AG04450 (cell line): ENCODE data around the gene MCTP1. TPM values are rescaled to one million over a fixed set of nuclear protein-coding genes. Genes with fewer than 3 reads are reported as not detected.

ENCODE experiments used
- CTCF ChIA-PET: fragments of 300-600, 350-600 bp; formaldehyde crosslinking; extraction: SDS; loops from one replicate; lab custom pipeline; 2022; ENCODE audit warnings: antibody characterized with exemption, inconsistent platforms; lab: Charles Lee
- POLR2A ChIA-PET: fragments of 350-600 bp; formaldehyde crosslinking; extraction: SDS; loops from one replicate; lab custom pipeline; 2021; ENCODE audit warnings: antibody characterized with exemption, inconsistent platforms; lab: Yijun Ruan, JAX
- DNase-seq: peaks from one replicate; pipeline ENCODE4 v3.0.0-alpha.2; 2011; ENCODE audit warnings: low read depth, low spot score
- H3K27ac ChIP-seq: one replicate; pipeline ENCODE4 v1.5.1; 2012; ENCODE audit warnings: low read depth, low read length, control low read depth
- H3K27me3 ChIP-seq: one replicate; pipeline ENCODE4 v1.6.0; 2012; ENCODE audit warnings: low read length; ENCODE audit not compliant: control insufficient read depth, insufficient read depth
- H3K4me3 ChIP-seq: 2 replicates; pipeline ENCODE4 v1.5.1; 2011; ENCODE audit warnings: mild to moderate bottlenecking, low read depth, low read length, control low read depth
- H3K9me3 ChIP-seq: 2 replicates; pipeline ENCODE4 v1.5.1; 2012; ENCODE audit warnings: low read length; ENCODE audit not compliant: control insufficient read depth, insufficient read depth
- polyA plus RNA-seq: library from polyadenylated mRNA; depleted of rRNA; stranded (reverse); fragments of >200 nt; gene quantifications from 2 replicates; pipeline ENCODE4 v1.2.3, GENCODE V29; 2011
- TF ChIP-seq, protein P1 (sequence below): IDR thresholded peaks from 2 replicates; pipeline ENCODE4 v1.5.1; 2011; ENCODE audit warnings: low read depth, low read length, control low read depth, inconsistent platforms

MCTP1 gene
- polyA plus RNA-seq, 1 experiment, result 0.66 TPM

DNA sequence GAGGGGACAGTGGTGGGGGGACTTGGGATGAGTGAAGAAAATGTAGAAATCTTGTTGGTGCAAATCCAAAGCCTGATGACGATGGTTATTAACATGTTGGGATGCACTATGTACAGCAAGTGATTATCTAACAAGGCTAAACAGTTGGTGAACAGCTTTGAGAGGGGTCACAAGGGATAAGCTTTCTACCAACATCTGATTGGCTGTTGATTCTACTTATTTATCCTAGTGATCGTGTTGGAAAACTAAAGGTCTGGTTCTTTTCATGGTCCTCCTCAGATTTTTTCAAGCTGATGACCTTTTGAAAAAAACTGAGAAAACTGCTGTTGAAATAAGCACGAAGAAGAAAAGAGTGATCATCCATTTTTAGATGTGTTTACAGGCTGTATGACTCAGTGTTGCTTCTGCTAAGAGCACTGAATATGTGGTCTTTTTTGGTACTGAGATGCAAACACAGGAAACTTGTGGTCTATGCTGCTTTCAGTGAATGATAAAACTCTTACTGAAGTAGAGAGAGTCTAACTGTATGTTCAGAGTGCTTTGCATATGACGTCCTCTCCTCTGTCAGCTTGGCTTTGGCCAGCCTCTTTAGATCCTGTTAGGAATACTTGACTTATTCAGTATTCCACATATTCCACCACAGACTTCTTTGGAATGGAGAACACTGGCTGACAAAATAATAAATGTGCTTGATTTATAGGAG is 491.6 kb downstream of the MCTP1 start:
- no peaks in the 10 kb centered on the region for H3K27me3 ChIP-seq
- H3K9me3 ChIP-seq, result no peaks in the 10 kb centered on the region; the same call in 1 of the 2 replicates
- TF ChIP-seq, protein P1, sequence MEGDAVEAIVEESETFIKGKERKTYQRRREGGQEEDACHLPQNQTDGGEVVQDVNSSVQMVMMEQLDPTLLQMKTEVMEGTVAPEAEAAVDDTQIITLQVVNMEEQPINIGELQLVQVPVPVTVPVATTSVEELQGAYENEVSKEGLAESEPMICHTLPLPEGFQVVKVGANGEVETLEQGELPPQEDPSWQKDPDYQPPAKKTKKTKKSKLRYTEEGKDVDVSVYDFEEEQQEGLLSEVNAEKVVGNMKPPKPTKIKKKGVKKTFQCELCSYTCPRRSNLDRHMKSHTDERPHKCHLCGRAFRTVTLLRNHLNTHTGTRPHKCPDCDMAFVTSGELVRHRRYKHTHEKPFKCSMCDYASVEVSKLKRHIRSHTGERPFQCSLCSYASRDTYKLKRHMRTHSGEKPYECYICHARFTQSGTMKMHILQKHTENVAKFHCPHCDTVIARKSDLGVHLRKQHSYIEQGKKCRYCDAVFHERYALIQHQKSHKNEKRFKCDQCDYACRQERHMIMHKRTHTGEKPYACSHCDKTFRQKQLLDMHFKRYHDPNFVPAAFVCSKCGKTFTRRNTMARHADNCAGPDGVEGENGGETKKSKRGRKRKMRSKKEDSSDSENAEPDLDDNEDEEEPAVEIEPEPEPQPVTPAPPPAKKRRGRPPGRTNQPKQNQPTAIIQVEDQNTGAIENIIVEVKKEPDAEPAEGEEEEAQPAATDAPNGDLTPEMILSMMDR, result no peak
- peak overlapping the region; percentile 47 for H3K27ac ChIP-seq
- CTCF ChIA-PET, result interaction anchor here (1.3 to 1.8 kb wide), 2 partner anchors 55 to 101 kb away, joined by 3 read pairs; no protein-coding TSS in a partner anchor
- no peak overlapping the region for H3K4me3 ChIP-seq
- POLR2A ChIA-PET, result no interaction called here
- peak; percentile 70 for DNase-seq

DNA sequence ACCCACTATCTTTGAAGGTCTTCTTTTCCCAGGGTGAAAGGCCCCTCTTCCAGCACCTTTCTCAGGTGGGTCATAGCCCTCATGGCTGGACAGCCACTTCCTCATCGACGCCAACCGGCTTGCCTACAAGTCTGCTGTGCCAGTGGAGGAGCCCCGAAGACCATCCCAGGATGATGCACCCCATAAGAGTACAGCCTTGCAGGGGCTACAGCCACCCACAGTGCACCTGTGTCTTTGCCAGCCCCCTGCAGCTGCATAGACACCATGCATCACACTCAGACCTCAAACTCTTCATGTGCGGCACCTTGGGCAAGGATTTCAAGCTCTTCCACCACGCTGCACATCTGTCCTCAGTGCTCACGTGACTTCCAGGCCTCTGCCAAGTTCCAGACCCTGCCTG is 493.1 kb downstream of the MCTP1 start:
- ChIA-PET POLR2A (interaction anchor here (0.6 kb wide), 1 partner anchor 960 kb away, joined by 3 read pairs; no protein-coding TSS in a partner anchor), CTCF (interaction anchor here (0.8 kb wide), 1 partner anchor 267 kb away, joined by 3 read pairs; no protein-coding TSS in a partner anchor)
- TF ChIP-seq, protein P1, result no peak
- H3K4me3 ChIP-seq, result no peak overlapping the region
- H3K9me3 ChIP-seq, result no peaks in the 10 kb centered on the region; the same call in 1 of the 2 replicates
- H3K27me3 ChIP-seq, result no peaks in the 10 kb centered on the region
- no peak overlapping the region for H3K27ac ChIP-seq
- no peak for DNase-seq

DNA sequence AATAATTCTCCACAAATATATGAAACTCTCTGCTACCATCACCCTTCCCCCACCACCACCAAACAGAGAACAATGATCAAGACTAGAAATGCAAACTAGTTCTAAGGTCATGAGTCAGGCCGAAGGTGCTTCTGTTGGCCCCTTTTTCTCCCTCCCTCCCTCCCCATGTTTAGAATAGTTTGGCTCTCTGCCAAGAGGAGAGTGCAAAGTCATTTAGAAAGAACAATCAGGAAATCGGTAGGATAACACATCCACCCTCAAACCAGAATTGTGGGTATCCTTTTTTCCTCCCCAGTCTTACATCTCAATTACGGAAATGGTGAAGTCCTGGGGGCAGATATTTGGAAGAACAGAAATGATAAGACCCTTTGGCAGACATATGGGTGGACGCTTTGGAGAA is 496.4 kb downstream of the MCTP1 start:
- H3K27me3 ChIP-seq, result no peaks in the 10 kb centered on the region
- TF ChIP-seq, protein P1, result no peak
- no peaks in the 10 kb centered on the region; the same call in 1 of the 2 replicates for H3K9me3 ChIP-seq
- CTCF ChIA-PET, result no interaction called here
- POLR2A ChIA-PET, result no interaction called here
- no peak overlapping the region for H3K27ac ChIP-seq
- H3K4me3 ChIP-seq, result no peak overlapping the region
- no peak for DNase-seq

DNA sequence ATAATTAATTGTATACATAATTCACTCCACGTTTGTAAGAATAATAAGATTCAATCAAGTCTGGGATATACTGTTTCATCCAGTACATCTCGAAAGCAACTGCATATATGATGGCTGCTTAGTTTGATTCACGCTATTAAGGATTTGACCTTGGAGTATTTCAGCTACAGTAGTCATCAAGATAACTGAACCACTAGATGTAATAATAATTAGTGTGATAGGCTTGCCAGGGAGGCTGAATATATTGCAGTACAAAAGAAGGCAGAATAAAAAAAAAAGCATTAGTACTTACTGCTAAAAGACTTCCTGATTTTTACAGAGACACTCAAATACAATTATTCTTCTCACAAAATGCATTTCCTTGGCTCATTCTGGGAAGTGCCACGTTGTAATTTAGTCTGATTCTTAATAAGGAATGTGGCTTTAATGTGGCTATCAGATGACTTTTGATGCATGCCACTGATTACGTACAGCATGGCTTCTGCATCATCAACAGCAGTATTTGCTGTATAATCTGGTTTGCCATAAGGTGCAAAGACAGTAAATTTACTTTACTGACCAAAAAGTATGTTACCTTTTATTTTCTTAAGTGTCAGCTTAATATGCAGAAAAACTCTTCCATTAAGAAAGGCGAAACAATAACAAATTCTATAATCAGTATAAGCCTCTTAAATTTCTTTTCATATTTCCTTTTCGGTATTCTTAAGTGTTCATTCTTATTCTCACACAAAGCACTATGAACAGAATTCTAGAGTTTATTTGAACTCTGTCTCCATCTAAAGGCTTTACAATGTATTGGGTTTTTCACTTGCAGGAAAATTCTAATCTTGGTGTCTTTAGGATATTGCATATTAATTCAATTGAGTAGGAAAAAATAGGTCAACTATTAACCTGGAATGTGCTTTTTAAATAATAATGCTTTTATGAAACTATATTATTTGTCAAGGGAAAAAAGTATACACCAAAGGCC is 500.1 kb downstream of the MCTP1 start:
- Histone ChIP-seq H3K4me3 (no peak overlapping the region), H3K9me3 (no peaks in the 10 kb centered on the region), H3K27me3 (no peaks in the 10 kb centered on the region), H3K27ac (no peak overlapping the region)
- DNase-seq, result no peak
- CTCF ChIA-PET, result interaction anchor here (1.1 kb wide), 1 partner anchor 47 kb away, joined by 3 read pairs; no protein-coding TSS in a partner anchor
- TF ChIP-seq, protein P1, result 0 out of 2 replicates have a peak, but pooled peaks have one; percentile 17
- POLR2A ChIA-PET, result interaction anchor here (0.7 kb wide), 1 partner anchor 117 kb away, joined by 4 read pairs; no protein-coding TSS in a partner anchor
